Activated CD4-positive, alpha-beta T cell treated with anti-CD3 and anti-CD28 coated beads, Interleukin-2, amount 50 U/mL, for 16 hours (primary cell): ENCODE data around the gene TENT5C.

Experiments
- DNase-seq: peaks from one replicate; pipeline ENCODE4 v3.0.0-alpha.2; 2020

The TENT5C gene

DNA sequence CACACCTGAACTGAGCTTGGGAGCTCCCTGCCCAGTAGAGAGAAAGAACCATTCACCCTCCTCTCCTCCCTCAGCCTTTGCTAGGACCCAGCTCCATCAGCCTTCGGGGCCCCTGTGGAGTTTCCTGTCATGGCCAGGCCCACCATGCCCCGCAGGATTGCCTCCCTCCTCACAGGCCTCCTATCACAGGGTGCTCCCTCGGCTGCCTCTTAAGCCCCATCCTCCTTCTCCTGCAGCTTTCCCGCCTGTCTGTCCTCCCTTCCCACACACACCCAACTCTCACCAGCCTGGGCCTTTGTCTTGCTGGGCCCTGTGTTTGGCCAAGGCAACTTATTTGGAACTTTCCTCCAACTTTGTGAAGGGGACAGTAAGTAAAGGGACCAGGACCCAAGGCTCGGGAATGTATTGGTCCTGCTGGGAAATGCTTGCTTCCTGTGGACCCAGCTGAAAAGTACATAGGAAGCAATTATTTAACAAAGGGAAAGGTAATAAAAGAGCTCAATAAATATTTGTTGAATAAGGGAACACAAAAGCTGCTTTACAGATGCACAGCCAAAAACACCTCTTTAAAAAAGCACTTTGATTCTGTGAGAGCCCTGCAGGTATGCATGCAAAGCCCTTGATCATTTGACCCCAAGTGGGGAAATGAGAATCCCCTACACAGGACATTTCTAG is 31.6 kb upstream of the TENT5C start:
- DNase-seq = no peak

DNA sequence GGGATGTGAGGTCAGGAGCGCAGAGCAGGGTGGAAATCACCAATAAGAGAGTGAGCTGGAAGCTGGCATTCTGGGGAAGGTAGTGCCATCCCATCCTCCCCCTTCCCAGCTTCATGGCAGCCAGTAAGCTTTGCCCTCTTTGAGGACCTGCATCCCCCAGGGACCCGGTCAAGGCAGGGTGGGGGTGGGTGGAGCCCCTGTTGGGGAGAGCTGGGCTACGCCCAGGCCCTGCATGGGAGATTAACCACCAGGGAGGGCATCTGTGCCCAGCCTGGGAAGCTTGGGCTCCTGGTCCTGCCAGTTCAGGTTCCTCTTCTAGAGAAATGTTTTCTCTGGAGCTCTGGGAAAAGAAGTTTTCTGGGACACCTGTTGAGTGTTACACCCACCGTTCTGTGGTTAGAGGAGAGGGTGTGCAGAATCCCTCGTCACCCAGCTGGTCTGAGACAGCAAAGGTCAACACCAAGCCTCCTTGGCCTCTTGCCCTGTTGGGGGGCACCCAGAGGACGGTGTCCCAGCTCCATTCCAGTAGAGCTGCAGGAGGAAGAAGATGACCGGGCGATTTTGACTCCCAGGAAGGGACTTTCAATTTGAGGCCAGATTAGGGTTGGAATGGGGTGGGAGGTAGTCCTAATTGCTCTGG is 30.1 kb upstream of the TENT5C start:
- DNase-seq = no peak

GRCh38 chr1:117576236-117576635 is 29.6 kb upstream of the TENT5C start:
- DNase-seq = no peak

DNA sequence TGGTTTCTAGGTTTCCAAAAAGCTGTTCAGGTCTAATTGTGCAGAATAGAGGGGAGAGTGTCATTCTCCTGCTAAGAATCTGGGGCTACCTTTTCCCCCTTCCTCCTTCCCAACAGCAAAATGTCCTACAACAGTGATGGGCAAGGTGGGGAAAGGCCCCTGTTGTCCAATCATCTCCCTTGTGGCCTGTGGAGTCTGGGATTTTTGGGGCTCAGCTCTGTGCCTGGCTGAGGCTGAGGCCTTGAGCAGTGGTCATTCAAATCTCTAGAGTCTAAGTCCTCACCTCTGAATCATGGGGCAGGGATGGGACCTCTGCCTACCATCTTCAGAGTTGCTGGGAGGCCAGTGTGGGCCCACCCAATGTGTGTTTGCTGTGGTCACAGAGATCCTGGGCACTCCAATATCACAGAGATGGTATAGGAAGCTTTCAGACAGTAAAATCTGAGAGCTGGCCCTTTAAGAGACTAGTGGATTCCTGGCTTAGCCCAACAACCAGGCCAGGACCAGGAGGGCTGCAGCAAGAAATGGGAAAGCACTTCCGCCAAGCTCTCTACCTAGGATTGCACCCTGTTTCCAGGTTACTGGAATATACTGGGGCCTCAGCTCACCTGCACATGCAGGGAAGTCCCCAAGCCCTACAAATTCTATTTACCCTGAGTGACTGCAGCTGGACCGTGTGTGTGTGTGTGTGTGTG is 28.5 kb upstream of the TENT5C start:
- no peak for DNase-seq

GRCh38 chr1:117578466-117578865 is 27.4 kb upstream of the TENT5C start:
- DNase-seq = no peak

DNA sequence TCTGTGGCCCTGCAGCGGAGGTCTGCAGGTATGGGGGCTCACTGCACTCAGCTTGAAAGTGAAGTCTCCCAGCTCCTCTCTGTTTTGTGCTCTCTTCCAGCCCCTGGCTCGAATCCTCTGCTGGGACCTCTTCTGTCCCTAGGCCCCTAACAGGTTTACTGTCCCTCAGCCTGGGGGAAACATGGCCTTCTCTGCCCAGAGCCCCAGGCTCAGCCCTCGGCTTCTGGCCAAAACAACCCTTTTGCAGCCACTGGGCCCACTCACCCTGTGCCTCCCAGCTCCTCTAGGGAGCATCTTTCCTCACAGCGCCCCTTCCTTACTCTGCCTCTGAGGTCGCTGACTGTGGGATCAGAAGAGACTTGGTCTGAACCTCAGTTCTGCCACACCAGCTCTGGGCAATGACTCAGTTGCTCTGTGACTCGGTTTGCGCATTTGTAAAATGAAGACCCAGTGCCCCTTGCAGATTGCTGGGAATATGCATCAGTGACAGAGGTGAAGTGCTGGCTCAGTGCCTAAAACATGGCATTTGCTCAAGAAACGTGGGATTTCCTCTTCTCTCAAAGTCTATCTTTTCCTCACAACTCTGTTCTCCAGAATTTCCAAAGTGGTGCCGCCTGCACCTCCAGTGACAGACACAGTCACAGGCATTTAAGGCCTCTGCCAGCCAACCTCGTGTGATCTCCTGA is 26.5 kb upstream of the TENT5C start:
- DNase-seq = no peak

DNA sequence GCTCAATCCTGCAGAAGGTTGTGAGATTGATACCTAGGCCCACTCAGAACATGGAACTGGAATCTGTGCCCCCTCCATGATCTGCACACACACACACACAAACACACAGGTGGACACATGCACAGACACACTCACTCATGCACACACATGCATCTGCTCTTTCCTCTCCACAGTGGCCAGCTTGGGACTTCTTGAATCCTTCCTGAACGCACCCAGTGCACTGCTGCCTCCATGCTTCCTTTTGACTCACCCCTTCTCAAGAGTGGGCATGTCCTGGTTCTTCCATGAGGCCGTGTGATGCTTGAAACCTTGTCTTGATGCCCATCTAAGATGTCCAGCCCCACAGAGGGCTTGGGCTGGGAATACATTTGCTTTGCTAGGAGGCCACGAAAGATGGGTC is 25.4 kb upstream of the TENT5C start:
- DNase-seq = no peak

- no peak for DNase-seq
Measured at GRCh38 chr1:117580882-117581281, 25.0 kb upstream of the TENT5C start.

- DNase-seq = no peak
Measured at GRCh38 chr1:117581391-117581943, 24.4 kb upstream of the TENT5C start.

DNA sequence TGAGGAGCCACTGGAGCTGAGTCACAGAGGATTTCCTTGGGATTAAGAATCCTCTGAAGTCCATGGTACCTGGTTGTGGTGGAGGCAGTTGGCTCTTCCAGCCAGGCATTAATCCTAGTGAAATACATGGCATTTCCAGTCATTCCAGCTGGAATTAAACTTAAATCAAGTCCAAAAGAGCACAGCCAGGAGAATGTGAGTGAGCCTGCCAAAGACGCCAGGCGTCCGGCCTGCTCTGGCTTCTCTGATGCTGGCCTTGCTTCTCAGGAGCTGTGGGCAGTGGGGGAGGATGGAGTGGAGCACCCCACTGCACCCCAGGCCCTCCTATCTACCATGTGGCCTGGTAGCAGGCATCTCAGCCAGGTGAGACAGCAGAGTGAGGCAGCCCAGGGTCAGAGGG is 23.4 kb upstream of the TENT5C start:
- no peak for DNase-seq

GRCh38 chr1:117583247-117583646 is 22.6 kb upstream of the TENT5C start:
- no peak for DNase-seq

GRCh38 chr1:117584181-117584580 is 21.7 kb upstream of the TENT5C start:
- no peak for DNase-seq

GRCh38 chr1:117585086-117585485 is 20.8 kb upstream of the TENT5C start:
- DNase-seq = no peak

- no peak for DNase-seq
Measured at GRCh38 chr1:117586337-117586736, 19.5 kb upstream of the TENT5C start.

GRCh38 chr1:117586747-117587498 is 18.9 kb upstream of the TENT5C start:
- DNase-seq = no peak

- DNase-seq = no peak
Measured at GRCh38 chr1:117587499-117588356, 18.1 kb upstream of the TENT5C start.

- no peak for DNase-seq
Measured at GRCh38 chr1:117589544-117589943, 16.3 kb upstream of the TENT5C start.

GRCh38 chr1:117590273-117590925 is 15.4 kb upstream of the TENT5C start:
- no peak for DNase-seq

DNA sequence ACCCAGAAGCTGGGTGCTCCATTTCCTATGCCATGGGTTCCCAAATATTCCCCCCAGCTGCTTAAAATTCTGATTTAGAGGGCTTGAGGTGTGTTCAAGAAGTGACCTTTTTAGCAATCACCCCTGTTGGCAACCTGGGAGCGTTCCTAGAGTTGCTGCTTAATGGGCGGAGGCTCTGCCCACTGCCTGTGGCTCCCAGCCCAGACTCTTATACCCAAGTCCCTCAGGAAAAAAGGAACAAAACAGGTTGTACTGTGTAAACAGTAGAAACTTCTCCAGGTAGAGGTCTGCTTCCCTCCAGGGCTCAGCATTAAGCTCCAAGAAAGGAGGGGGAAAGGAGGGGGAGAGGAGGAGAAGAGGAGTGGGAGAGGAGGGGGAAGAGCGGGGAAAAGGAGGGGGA is 14.6 kb upstream of the TENT5C start:
- DNase-seq = no peak

- DNase-seq = no peak
Measured at GRCh38 chr1:117592155-117592554, 13.7 kb upstream of the TENT5C start.
